CD14-positive monocyte (primary cell): ENCODE data around the gene ELOB. TPM values are rescaled to one million over a fixed set of nuclear protein-coding genes. Genes with fewer than 3 reads are reported as not detected.

Experiments used
- DNase-seq, 3 donors: peaks; one replicate each; pipeline ENCODE4 v3.0.0-alpha.2; 2011 to 2022
- H2AFZ ChIP-seq: 2 replicates; pipeline ENCODE4 v1.6.0; 2012; ENCODE audit warnings: mild to moderate bottlenecking, low read depth, low read length, inconsistent platforms; ENCODE audit not compliant: insufficient read depth, poor library complexity, severe bottlenecking
- H3K27ac ChIP-seq, 2 donors: 1 replicate in 1 of 2; 2 replicates in 1 of 2; pipeline ENCODE4 v1.5.1; 2012 to 2013; ENCODE audit warnings: low read length in 2 of 2, control low read depth in 1 of 2, inconsistent platforms in 1 of 2, low read depth in 1 of 2, mild to moderate bottlenecking in 1 of 2
- H3K27me3 ChIP-seq, 2 donors: one replicate each; pipeline versions ENCODE4 v1.6.0 to v1.6.1; 2011 to 2013; ENCODE audit warnings: low read length in 2 of 2; ENCODE audit not compliant: control insufficient read depth in 2 of 2, insufficient read depth in 2 of 2
- H3K36me3 ChIP-seq, 2 donors: replicated peaks in 1 of 2; 1 replicate in 1 of 2; 2 replicates in 1 of 2; pipeline versions ENCODE4 v1.5.1 to v1.6.1; 2012 to 2013; ENCODE audit warnings: low read length in 2 of 2, control low read depth in 1 of 2, inconsistent platforms in 1 of 2, mild to moderate bottlenecking in 1 of 2; ENCODE audit not compliant: insufficient read depth in 2 of 2, control insufficient read depth in 1 of 2
- H3K4me1 ChIP-seq, 2 donors: 1 replicate in 1 of 2; 2 replicates in 1 of 2; pipeline versions ENCODE4 v1.5.1 to v1.6.1; 2012 to 2013; ENCODE audit warnings: low read length in 2 of 2, control low read depth in 1 of 2, inconsistent platforms in 1 of 2, mild to moderate bottlenecking in 1 of 2, moderate library complexity in 1 of 2; ENCODE audit not compliant: insufficient read depth in 2 of 2, control insufficient read depth in 1 of 2
- H3K4me2 ChIP-seq: replicated peaks from 2 replicates; pipeline ENCODE3; 2012; ENCODE audit warnings: low read length, moderate library complexity, mild to moderate bottlenecking; ENCODE audit not compliant: poor library complexity, severe bottlenecking; ENCODE audit errors: extremely low read depth
- H3K4me3 ChIP-seq, 3 experiments: fragments of 200-600 bp in 1 of 3; sonication (generic) in 1 of 3; replicated peaks in 1 of 3; 1 replicate in 2 of 3; 2 replicates in 1 of 3; pipeline ENCODE4 v1.5.1; 2011 to 2013; ENCODE audit warnings: low read length in 3 of 3, mild to moderate bottlenecking in 3 of 3, control low read depth in 2 of 3, low read depth in 2 of 3, inconsistent platforms in 1 of 3, moderate library complexity in 1 of 3
- H3K79me2 ChIP-seq: 2 replicates; pipeline ENCODE4 v1.6.0; 2012; ENCODE audit warnings: mild to moderate bottlenecking, control low read depth, inconsistent platforms, low read length, moderate library complexity; ENCODE audit not compliant: insufficient read depth
- H3K9ac ChIP-seq: 2 replicates; pipeline ENCODE4 v1.6.0; 2017; ENCODE audit warnings: low read length, mild to moderate bottlenecking; ENCODE audit not compliant: insufficient read depth, poor library complexity, severe bottlenecking
- H3K9me3 ChIP-seq, 2 donors: replicated peaks in 1 of 2; 1 replicate in 1 of 2; 2 replicates in 1 of 2; pipeline versions ENCODE4 v1.5.1 to v1.6.1; 2012 to 2013; ENCODE audit warnings: low read length in 2 of 2, control low read depth in 1 of 2; ENCODE audit not compliant: control insufficient read depth in 1 of 2, insufficient read depth in 1 of 2
- H4K20me1 ChIP-seq: 2 replicates; pipeline ENCODE4 v1.6.0; 2012; ENCODE audit warnings: mild to moderate bottlenecking, low read length, control low read depth, moderate library complexity; ENCODE audit not compliant: insufficient read depth
- H3K27ac Mint-ChIP-seq, 7 donors: one replicate each; pipeline ENCODE4 v1.8.0; 2020; ENCODE audit warnings: mild to moderate bottlenecking in 7 of 7, mixed read lengths in 7 of 7, moderate library complexity in 6 of 7, inconsistent platforms in 2 of 7
- H3K27me3 Mint-ChIP-seq, 3 donors: one replicate each; pipeline ENCODE4 v1.8.0; 2021 to 2022; ENCODE audit warnings: low read depth in 3 of 3, mild to moderate bottlenecking in 3 of 3, mixed read lengths in 3 of 3, moderate library complexity in 3 of 3, inconsistent platforms in 1 of 3
- H3K36me3 Mint-ChIP-seq, 2 donors: one replicate each; pipeline ENCODE4 v1.8.0; 2020; ENCODE audit warnings: mixed read lengths in 2 of 2, inconsistent platforms in 1 of 2, mild to moderate bottlenecking in 1 of 2
- H3K4me1 Mint-ChIP-seq: one replicate; pipeline ENCODE4 v1.8.0; 2020; ENCODE audit warnings: mild to moderate bottlenecking, mixed read lengths
- H3K4me3 Mint-ChIP-seq, 2 donors: one replicate each; pipeline ENCODE4 v1.8.0; 2020; ENCODE audit warnings: mild to moderate bottlenecking in 2 of 2, mixed read lengths in 2 of 2, moderate library complexity in 1 of 2
- H3K9me3 Mint-ChIP-seq, 7 donors: one replicate each; pipeline ENCODE4 v1.8.0; 2020 to 2022; ENCODE audit warnings: mixed read lengths in 7 of 7, mild to moderate bottlenecking in 6 of 7, moderate library complexity in 6 of 7, inconsistent platforms in 2 of 7
- WGBS: methylation state at CpG from one replicate; pipeline ENCODE4 v1.1.5; 2013; ENCODE audit warnings: missing lambda C conversion rate; ENCODE audit not compliant: insufficient coverage; 5-methylcytosine and 5-hydroxymethylcytosine counted together
- intact Hi-C, 2 donors: fragments of 100-400 bp; cut with micrococcal nuclease; formaldehyde crosslinking; loops; one replicate each; pipeline versions ENCODE4 v1.15.0 to v1.15.1; 2023
- polyA plus RNA-seq, 3 donors: library from polyadenylated mRNA; depleted of rRNA in 1 of 3; unstranded in 2 of 3; stranded (reverse) in 1 of 3; fragments of 300-500 nt in 2 of 3; fragments of >200 nt in 1 of 3; fragmentation: Illumina TruSeq in 2 of 3; gene quantifications; 1 replicate in 2 of 3; 2 replicates in 1 of 3; pipeline ENCODE4 v1.2.3, GENCODE V29; 2012 to 2021
- TF ChIP-seq, protein P1 (sequence below): fragments of 200-600 bp; IDR thresholded peaks from one replicate; pipeline ENCODE4 v1.8.0; 2022; ENCODE audit warnings: antibody characterized with exemption, mild to moderate bottlenecking

Gene ELOB
- polyA plus RNA-seq, 3 donors = 150 to 405 (median 363) TPM

DNA sequence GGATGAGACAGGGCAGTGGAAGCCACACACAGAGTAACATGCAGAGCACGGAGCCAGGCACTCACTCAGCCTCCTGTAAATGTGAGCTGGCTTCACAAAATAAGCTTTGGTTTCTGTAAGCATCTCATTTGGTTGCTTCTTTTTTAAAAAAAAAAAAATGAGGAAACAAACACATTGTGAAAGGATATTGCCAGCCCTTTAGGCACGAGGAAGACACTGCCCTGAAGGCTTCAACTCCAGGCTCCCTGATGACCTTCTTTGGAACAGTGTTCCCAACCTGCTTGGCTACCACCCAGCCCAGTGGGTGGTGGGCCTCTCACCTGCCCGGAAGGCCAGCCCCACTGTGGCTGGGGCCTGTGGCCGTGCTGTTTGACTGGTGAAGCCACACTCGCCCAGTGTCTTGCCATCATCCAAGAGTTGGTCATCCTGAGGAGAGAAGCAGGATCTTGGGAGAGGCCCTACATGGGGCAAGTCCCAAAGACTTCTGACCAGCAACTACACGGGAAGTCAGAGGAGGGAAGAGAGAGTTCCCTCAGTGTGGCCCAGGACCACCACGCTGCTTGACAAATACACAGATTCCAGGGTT is 1.9 kb downstream of the ELOB start:
- 81% methylated on average over 6 of the region's 7 CpGs for WGBS
- Mint-ChIP-seq H3K27me3 (peaks cover 0 to 4% (median 3%) of the 10 kb centered on the region in 3 donors), H3K4me3 (peak overlapping the region; percentile 63 to 90), H3K27ac (peak overlapping the region; percentile 73 to 96 (median 85)), H3K9me3 (peaks cover 0 to 3% (median 0%) of the 10 kb centered on the region in 7 donors), H3K4me1 (peaks cover 43% of the 10 kb centered on the region), H3K36me3 (peaks cover 46 to 59% of the 10 kb centered on the region in 2 donors)
- no peaks in the 10 kb centered on the region for H3K27me3 ChIP-seq
- no peak overlapping the region for H3K9ac ChIP-seq
- peak overlapping the region; percentile 51 to 71 for H3K27ac ChIP-seq
- H3K9me3 ChIP-seq = no peaks in the 10 kb centered on the region
- H3K36me3 ChIP-seq = peaks cover 40 to 48% of the 10 kb centered on the region in 2 donors
- peaks cover 63% of the 10 kb centered on the region for H4K20me1 ChIP-seq
- H3K4me1 ChIP-seq = peaks cover 32 to 37% of the 10 kb centered on the region in 2 donors
- H3K4me2 ChIP-seq = peak overlapping the region; percentile 88
- H3K79me2 ChIP-seq = peaks cover 46% of the 10 kb centered on the region
- intact Hi-C loops = loop anchor here in 1 of 2 donors (5.0 kb wide), 1 partner anchor 247 kb away; the partner anchor contains the start of genes HCFC1R1, THOC6 and TNFRSF12A
- DNase-seq = no peak
- peak overlapping the region in 1 of 3 experiments; percentile 88 for H3K4me3 ChIP-seq
- no peak overlapping the region for H2AFZ ChIP-seq
- TF ChIP-seq, protein P1, sequence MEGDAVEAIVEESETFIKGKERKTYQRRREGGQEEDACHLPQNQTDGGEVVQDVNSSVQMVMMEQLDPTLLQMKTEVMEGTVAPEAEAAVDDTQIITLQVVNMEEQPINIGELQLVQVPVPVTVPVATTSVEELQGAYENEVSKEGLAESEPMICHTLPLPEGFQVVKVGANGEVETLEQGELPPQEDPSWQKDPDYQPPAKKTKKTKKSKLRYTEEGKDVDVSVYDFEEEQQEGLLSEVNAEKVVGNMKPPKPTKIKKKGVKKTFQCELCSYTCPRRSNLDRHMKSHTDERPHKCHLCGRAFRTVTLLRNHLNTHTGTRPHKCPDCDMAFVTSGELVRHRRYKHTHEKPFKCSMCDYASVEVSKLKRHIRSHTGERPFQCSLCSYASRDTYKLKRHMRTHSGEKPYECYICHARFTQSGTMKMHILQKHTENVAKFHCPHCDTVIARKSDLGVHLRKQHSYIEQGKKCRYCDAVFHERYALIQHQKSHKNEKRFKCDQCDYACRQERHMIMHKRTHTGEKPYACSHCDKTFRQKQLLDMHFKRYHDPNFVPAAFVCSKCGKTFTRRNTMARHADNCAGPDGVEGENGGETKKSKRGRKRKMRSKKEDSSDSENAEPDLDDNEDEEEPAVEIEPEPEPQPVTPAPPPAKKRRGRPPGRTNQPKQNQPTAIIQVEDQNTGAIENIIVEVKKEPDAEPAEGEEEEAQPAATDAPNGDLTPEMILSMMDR = no peak

DNA sequence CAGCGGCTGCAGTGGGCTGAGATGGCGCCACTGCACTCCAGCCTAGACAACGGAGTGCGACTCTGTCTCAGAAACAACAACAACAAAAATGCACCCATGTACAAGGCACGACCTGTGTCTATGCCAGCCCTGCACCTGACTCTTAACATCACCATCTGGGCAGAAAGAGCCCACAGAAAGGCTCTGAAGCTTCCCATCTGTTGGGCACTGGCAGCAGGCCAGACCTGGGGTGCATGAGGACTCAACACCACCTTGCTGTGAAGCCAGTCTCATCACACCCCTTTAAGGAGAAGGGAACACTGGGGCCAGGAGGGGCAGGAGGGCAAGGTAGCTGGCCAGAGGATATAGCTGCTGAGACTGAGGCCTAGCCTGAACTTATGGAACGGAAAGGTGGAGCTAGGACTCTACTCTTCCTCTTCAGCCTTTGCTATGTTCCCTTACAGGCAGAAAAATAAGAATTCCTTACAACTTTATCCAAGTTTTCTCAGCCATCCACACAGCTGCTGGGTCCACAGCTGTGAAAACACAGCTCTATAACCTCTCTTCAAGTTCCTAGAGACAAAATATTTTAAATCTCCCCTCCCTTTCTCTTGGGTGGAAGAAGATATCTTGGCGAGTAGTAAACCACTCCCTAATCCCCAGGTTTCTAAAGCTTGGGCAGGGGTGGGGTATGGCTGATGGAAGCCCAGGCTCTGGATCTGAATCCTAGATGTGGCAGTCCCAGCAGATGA is 2.8 kb downstream of the ELOB start:
- peaks cover 46% of the 10 kb centered on the region for H3K79me2 ChIP-seq
- H3K4me2 ChIP-seq = no peak overlapping the region
- H3K4me1 ChIP-seq = peaks cover 32 to 37% of the 10 kb centered on the region in 2 donors
- Mint-ChIP-seq H3K9me3 (peaks cover 0 to 3% (median 0%) of the 10 kb centered on the region in 7 donors), H3K4me3 (no peak overlapping the region), H3K4me1 (peaks cover 43% of the 10 kb centered on the region), H3K27me3 (peaks cover 0 to 3% (median 3%) of the 10 kb centered on the region in 3 donors), H3K36me3 (peaks cover 55 to 68% of the 10 kb centered on the region in 2 donors), H3K27ac (peak overlapping the region in 5 of 7 donors; percentile 58 to 86 (median 77))
- H2AFZ ChIP-seq = no peak overlapping the region
- peaks cover 49 to 57% of the 10 kb centered on the region in 2 donors for H3K36me3 ChIP-seq
- H4K20me1 ChIP-seq = peaks cover 72% of the 10 kb centered on the region
- no peak overlapping the region for H3K4me3 ChIP-seq
- intact Hi-C loops = no loop called here
- peak overlapping the region; percentile 51 to 71 for H3K27ac ChIP-seq
- WGBS = 78% methylated on average over 6 of the region's 7 CpGs
- H3K9me3 ChIP-seq = no peaks in the 10 kb centered on the region
- TF ChIP-seq, protein P1 = no peak
- DNase-seq = no peak
- H3K27me3 ChIP-seq = no peaks in the 10 kb centered on the region
- no peak overlapping the region for H3K9ac ChIP-seq
